HUDEP-2 (cell line): Measurements from ENCODE around the gene SEC14L2.

ENCODE experiments used
- DNase-seq, 76 experiments: peaks; one replicate each; lab custom pipeline; 2025; ENCODE audit not compliant: unreplicated experiment in 76 of 76; lab: John Stamatoyannopoulos, UW

Gene SEC14L2

GRCh38 chr22:30424534-30425326, 27.9 kb downstream of the SEC14L2 start:
- DNase-seq = peak in 24 of 76 experiments; percentile 19 to 75 (median 48)

GRCh38 chr22:30425327-30425615, 28.5 kb downstream of the SEC14L2 start:
- DNase-seq = peak in 1 of 76 experiments; percentile 30

- peak in 57 of 76 experiments; percentile 24 to 87 (median 50) for DNase-seq
Observed at GRCh38 chr22:30425616-30426387, 29.0 kb downstream of the SEC14L2 start, which contains the start of gene MTFP1. Gene MTFP1 (plus strand): TSS chr22:30425768. CDS start chr22:30425880, 112 bp downstream.

GRCh38 chr22:30426388-30427353, 29.9 kb downstream of the SEC14L2 start:
- DNase-seq = peak; percentile 43 to 97 (median 93)

- no peak for DNase-seq
Observed at GRCh38 chr22:30427871-30428270, 31.1 kb downstream of the SEC14L2 start.

- DNase-seq = no peak
Observed at GRCh38 chr22:30429887-30430286, 33.1 kb downstream of the SEC14L2 start.

GRCh38 chr22:30430933-30431332, 34.1 kb downstream of the SEC14L2 start:
- DNase-seq = peak in 1 of 76 experiments; percentile 12

- no peak for DNase-seq
Observed at GRCh38 chr22:30432096-30432495, 35.3 kb downstream of the SEC14L2 start.

GRCh38 chr22:30432520-30432919, 35.7 kb downstream of the SEC14L2 start:
- DNase-seq = no peak

- DNase-seq = no peak
Observed at GRCh38 chr22:30433227-30433626, 36.4 kb downstream of the SEC14L2 start.

- DNase-seq = no peak
Observed at GRCh38 chr22:30433773-30434172, 37.0 kb downstream of the SEC14L2 start.

GRCh38 chr22:30434843-30435242, 38.0 kb downstream of the SEC14L2 start:
- no peak for DNase-seq

- peak in 27 of 76 experiments; percentile 9 to 72 (median 31) for DNase-seq
Observed at GRCh38 chr22:30435674-30436126, 38.9 kb downstream of the SEC14L2 start.

GRCh38 chr22:30436196-30436595, 39.4 kb downstream of the SEC14L2 start:
- no peak for DNase-seq

GRCh38 chr22:30438559-30438958, 41.7 kb downstream of the SEC14L2 start:
- no peak for DNase-seq

GRCh38 chr22:30439226-30439625, 42.4 kb downstream of the SEC14L2 start:
- DNase-seq = no peak

GRCh38 chr22:30439836-30440235, 43.0 kb downstream of the SEC14L2 start:
- DNase-seq = no peak

- DNase-seq = no peak
Observed at GRCh38 chr22:30441088-30441487, 44.3 kb downstream of the SEC14L2 start.

- peak in 64 of 76 experiments; percentile 17 to 83 (median 52) for DNase-seq
Observed at GRCh38 chr22:30444632-30445437, 48.0 kb downstream of the SEC14L2 start.
